KMS-11 (cell line): Measurements from ENCODE around the gene GPR171.
"Not testable (repeated sequence)": the region's sequence is repeated elsewhere in the genome, so short reads cannot be mapped to it uniquely, and the experiment has no call there.

Source experiments
- H2AFZ ChIP-seq: fragments of 200-600 bp; sonication (generic); 2 replicates; pipeline ENCODE4 v1.6.1; 2016; ENCODE audit warnings: antibody characterized with exemption, mixed run types, low read depth
- H3K27ac ChIP-seq: fragments of 200-600 bp; sonication (generic); 2 replicates; pipeline ENCODE4 v1.6.1; 2016; ENCODE audit warnings: mild to moderate bottlenecking, mixed run types
- H3K27me3 ChIP-seq: fragments of 200-600 bp; sonication (generic); 2 replicates; pipeline ENCODE4 v1.6.1; 2017; ENCODE audit warnings: mild to moderate bottlenecking, low read depth, mixed run types, moderate library complexity; ENCODE audit not compliant: insufficient read depth
- H3K36me3 ChIP-seq: fragments of 200-600 bp; sonication (generic); 2 replicates; pipeline ENCODE4 v1.6.1; 2017; ENCODE audit warnings: mild to moderate bottlenecking, mixed run types; ENCODE audit not compliant: insufficient read depth
- H3K4me1 ChIP-seq: fragments of 200-600 bp; sonication (generic); 2 replicates; pipeline ENCODE4 v1.6.1; 2016; ENCODE audit warnings: mild to moderate bottlenecking, low read depth, mixed run types; ENCODE audit not compliant: poor library complexity, severe bottlenecking
- H3K4me2 ChIP-seq: fragments of 200-600 bp; sonication (generic); 2 replicates; pipeline ENCODE4 v1.7.0; 2016; ENCODE audit warnings: mild to moderate bottlenecking, mixed run types
- H3K4me3 ChIP-seq: fragments of 200-600 bp; sonication (generic); IDR thresholded peaks from 2 replicates; pipeline ENCODE4 v1.6.1; 2017; ENCODE audit warnings: low read depth, low read length, mixed read lengths; ENCODE audit not compliant: insufficient read depth
- H3K79me2 ChIP-seq: fragments of 200-600 bp; sonication (generic); 2 replicates; pipeline ENCODE4 v1.6.1; 2016; ENCODE audit warnings: low read depth, mixed run types; ENCODE audit not compliant: insufficient read depth
- H3K9ac ChIP-seq: fragments of 200-600 bp; sonication (generic); 2 replicates; pipeline ENCODE4 v1.6.1; 2016; ENCODE audit warnings: mild to moderate bottlenecking, mixed run types
- H4K20me1 ChIP-seq: fragments of 200-600 bp; sonication (generic); 2 replicates; pipeline ENCODE4 v1.6.1; 2016; ENCODE audit warnings: mild to moderate bottlenecking, mixed run types; ENCODE audit not compliant: insufficient read depth
- CTCF ChIP-seq: fragments of 200-600 bp; sonication (generic); conservative IDR thresholded peaks from 2 replicates; pipeline ENCODE4 v1.6.1; 2017; ENCODE audit warnings: low read depth, mild to moderate bottlenecking, antibody characterized with exemption, low read length, moderate library complexity, mixed read lengths

Gene GPR171

DNA sequence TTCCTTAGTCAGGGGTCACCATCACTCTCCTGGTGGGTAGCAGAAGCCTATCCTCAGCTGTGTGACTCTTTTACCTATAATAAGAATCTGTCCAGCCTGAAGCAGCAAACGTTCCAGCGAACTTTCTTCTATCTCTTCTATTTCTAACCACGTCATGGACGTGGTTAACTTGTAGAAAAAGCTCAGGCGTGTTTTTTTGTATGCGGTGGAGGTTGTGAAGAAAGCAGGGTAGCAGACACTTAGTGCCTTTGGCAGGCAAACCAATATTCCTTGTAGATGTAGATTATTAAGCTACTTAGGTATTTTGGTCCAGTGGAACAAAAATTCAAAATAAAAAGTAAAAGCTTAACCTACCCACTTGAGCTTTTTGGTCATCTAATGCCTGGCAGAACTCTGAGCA is 31.8 kb upstream of the GPR171 start:
- Histone ChIP-seq H3K4me1 (no peaks in the 10 kb centered on the region), H3K79me2 (no peaks in the 10 kb centered on the region), H3K36me3 (no peaks in the 10 kb centered on the region), H3K9ac (no peak overlapping the region), H4K20me1 (no peaks in the 10 kb centered on the region), H3K27me3 (no peaks in the 10 kb centered on the region), H2AFZ (no peak overlapping the region), H3K4me3 (no peak overlapping the region), H3K27ac (no peak overlapping the region), H3K4me2 (no peak overlapping the region)
- no peak for TF ChIP-seq CTCF

DNA sequence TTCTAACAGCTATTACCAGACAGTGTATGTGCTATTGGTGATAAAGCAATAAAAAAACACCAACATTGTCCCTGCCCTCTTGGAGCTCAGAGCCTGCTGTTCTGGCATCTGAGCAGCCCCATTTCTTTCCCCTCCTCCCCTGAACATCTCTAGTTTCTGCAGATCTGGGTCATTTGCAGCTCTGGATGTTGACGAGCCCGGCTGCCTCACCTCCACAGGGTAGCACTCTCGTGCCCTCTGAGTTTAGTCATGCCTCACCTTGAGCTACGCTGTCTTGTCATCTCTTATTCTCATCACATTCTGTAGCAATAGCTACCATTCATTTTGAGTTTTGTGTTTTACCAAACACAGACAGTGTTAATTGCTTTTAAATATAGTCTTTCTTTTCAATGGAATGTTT is 30.0 kb upstream of the GPR171 start:
- no peaks in the 10 kb centered on the region for H4K20me1 ChIP-seq
- TF ChIP-seq CTCF: no peak
- H2AFZ ChIP-seq: no peak overlapping the region
- no peaks in the 10 kb centered on the region for H3K36me3 ChIP-seq
- no peak overlapping the region for H3K4me3 ChIP-seq
- H3K79me2 ChIP-seq: no peaks in the 10 kb centered on the region
- H3K4me1 ChIP-seq: peaks cover 4% of the 10 kb centered on the region
- H3K9ac ChIP-seq: no peak overlapping the region
- H3K4me2 ChIP-seq: no peak overlapping the region
- no peaks in the 10 kb centered on the region for H3K27me3 ChIP-seq
- H3K27ac ChIP-seq: no peak overlapping the region

GRCh38 chr3:151232403-151232802 is 29.4 kb upstream of the GPR171 start:
- H3K4me2 ChIP-seq, H3K27me3 ChIP-seq, H3K79me2 ChIP-seq, H2AFZ ChIP-seq, H4K20me1 ChIP-seq, H3K9ac ChIP-seq, H3K4me1 ChIP-seq, H3K36me3 ChIP-seq, H3K4me3 ChIP-seq, H3K27ac ChIP-seq: not testable (repeated sequence)

DNA sequence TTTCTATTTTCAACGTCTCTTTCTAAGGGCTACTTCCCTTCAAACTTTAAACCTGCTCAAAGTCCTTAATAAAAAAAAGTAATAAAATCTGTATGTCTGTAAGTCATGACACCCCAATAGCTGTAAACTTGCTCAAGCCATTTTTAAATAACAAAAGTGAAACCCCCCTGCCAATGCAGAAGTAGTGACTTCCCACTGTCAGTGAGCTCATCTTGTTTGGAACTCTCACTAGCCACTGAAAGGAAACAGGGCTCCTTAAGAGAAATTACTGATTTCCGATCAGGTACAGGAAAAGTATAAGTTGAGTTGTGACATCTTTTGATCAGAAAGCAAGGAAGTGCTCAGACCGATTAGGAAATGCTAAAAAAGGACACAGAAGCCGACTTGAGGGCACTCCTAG is 27.6 kb upstream of the GPR171 start:
- no peaks in the 10 kb centered on the region for H3K79me2 ChIP-seq
- H3K4me2 ChIP-seq: no peak overlapping the region
- H3K27ac ChIP-seq: no peak overlapping the region
- no peaks in the 10 kb centered on the region for H4K20me1 ChIP-seq
- no peak overlapping the region for H3K4me3 ChIP-seq
- H3K27me3 ChIP-seq: no peaks in the 10 kb centered on the region
- peaks cover 15% of the 10 kb centered on the region for H3K4me1 ChIP-seq
- no peak for TF ChIP-seq CTCF
- no peak overlapping the region for H2AFZ ChIP-seq
- H3K36me3 ChIP-seq: no peaks in the 10 kb centered on the region
- H3K9ac ChIP-seq: no peak overlapping the region

- 0 out of 2 replicates have a peak overlapping the region, but pooled peaks have one; percentile 9 for H2AFZ ChIP-seq
- TF ChIP-seq CTCF: no peak
- no peaks in the 10 kb centered on the region for H3K36me3 ChIP-seq
- no peaks in the 10 kb centered on the region for H4K20me1 ChIP-seq
- H3K9ac ChIP-seq: no peak overlapping the region
- H3K27me3 ChIP-seq: no peaks in the 10 kb centered on the region
- H3K79me2 ChIP-seq: no peaks in the 10 kb centered on the region
- H3K4me1 ChIP-seq: peaks cover 15% of the 10 kb centered on the region
- H3K27ac ChIP-seq: no peak overlapping the region
- no peak overlapping the region for H3K4me3 ChIP-seq
- H3K4me2 ChIP-seq: no peak overlapping the region
Measured at GRCh38 chr3:151228666-151229040, 25.6 kb upstream of the GPR171 start.
